HG02970 (cell line): ENCODE measurements around the gene LAMB1.

Experiments used
- ATAC-seq: cut with Tn5 transposase; IDR thresholded peaks from one replicate; pipeline ENCODE4 v1.9.1; 2021; ENCODE audit warnings: mild to moderate bottlenecking, moderate library complexity, moderate number of reproducible peaks; ENCODE audit not compliant: unreplicated experiment, low FRiP score

Gene LAMB1

GRCh38 chr7:107951896-107952295, 51.1 kb downstream of the LAMB1 start:
- ATAC-seq = no peak

- ATAC-seq = no peak
These were observed 51.7 kb downstream of the LAMB1 start for GRCh38 chr7:107951172-107951787.

- ATAC-seq = no peak
These were observed 53.5 kb downstream of the LAMB1 start for GRCh38 chr7:107949443-107949935.

GRCh38 chr7:107948645-107949442, 54.1 kb downstream of the LAMB1 start:
- ATAC-seq = no peak

GRCh38 chr7:107946881-107947280, 56.1 kb downstream of the LAMB1 start:
- ATAC-seq = no peak

DNA sequence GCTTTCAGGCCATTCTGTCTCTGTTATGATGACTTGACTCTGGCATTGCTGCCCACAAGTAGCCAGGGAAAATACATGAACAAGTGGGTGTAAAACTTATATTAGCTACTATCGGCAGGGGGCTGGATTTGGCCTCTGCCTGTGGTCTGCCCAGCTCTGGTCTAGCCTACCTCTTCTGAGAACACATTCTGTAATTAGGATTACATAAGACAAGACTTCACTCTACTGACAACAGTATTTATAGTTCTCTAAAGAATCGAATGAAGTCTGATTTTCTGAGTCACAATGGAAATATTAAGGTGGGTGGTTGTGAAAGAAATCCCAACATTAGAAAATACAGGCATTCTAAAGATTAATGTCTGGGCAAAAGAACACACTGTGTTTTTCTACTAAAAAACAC, 56.5 kb downstream of the LAMB1 start:
- no peak for ATAC-seq

DNA sequence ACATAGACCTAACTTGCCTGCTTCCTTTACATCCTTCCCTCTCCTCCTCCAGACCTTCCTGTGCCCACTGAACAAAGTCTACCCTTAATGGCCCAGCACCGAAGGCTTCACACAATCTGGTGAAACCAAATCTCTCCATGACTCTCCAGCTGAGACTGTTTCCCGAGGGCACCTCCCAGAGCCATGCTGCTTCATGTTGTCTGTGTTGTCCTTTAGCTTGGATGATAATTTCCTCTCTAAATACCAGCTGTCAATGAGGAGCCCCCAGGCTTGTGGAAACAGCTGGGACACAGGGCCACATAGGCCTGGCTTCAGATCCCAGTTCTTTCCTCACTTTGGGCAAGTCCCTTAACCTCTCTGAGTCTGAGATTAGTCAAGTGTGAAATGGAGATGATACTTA, 57.6 kb downstream of the LAMB1 start:
- no peak for ATAC-seq

DNA sequence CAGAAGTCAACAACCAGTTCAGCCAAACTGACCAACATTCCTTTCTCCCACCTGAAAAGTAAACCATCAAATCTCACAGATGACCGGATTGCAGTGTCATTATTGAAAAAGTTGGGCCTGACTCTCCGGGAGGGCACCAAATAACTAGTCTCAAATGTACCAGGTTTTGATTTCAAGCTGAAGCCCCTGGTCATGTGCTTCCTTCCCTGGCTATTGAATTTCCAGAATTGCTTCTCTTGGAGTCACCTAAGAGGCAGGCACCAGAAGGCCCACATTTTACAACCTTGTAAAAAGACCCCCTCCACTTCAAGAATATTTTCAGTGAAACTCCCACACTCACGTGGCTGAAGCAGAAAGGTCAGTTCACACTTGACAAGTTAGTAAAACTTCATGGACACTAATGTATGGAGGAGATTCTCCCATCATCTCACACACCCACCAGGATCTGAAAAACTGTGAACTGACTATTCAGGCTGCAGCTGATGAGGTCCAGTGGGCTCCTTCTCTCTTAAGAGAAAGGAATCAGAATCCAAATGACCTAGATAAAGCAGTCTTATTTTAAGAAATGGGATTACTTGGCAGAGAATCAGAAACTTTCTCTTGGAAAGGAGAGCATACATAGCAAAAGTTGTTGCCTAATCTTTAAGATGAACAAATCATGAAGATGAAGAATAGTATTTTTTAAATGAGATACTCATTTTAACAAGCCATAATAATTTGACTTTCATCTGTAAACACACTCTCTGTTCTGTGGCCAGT, 58.4 kb downstream of the LAMB1 start:
- ATAC-seq = no peak

DNA sequence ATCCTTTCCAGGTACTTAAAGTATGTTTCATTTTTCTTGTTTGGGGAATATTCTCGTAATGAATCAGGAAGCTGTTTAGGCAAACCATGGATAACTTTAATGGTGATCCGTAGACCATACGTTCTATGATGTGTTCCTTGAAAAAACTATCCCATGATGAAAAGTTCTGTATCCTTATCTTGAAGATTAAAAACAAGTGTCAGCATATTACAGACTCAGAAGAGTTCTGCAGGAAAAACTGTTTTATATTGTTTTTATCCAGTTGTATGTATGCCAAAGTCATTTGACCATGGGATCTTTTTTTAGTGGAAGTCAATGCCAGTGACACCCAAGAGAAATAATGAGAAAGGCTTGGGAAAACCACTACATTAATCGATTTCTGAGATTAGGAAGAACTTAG, 59.9 kb downstream of the LAMB1 start:
- ATAC-seq = no peak

- no peak for ATAC-seq
These were observed 62.0 kb downstream of the LAMB1 start for GRCh38 chr7:107940951-107941350.

DNA sequence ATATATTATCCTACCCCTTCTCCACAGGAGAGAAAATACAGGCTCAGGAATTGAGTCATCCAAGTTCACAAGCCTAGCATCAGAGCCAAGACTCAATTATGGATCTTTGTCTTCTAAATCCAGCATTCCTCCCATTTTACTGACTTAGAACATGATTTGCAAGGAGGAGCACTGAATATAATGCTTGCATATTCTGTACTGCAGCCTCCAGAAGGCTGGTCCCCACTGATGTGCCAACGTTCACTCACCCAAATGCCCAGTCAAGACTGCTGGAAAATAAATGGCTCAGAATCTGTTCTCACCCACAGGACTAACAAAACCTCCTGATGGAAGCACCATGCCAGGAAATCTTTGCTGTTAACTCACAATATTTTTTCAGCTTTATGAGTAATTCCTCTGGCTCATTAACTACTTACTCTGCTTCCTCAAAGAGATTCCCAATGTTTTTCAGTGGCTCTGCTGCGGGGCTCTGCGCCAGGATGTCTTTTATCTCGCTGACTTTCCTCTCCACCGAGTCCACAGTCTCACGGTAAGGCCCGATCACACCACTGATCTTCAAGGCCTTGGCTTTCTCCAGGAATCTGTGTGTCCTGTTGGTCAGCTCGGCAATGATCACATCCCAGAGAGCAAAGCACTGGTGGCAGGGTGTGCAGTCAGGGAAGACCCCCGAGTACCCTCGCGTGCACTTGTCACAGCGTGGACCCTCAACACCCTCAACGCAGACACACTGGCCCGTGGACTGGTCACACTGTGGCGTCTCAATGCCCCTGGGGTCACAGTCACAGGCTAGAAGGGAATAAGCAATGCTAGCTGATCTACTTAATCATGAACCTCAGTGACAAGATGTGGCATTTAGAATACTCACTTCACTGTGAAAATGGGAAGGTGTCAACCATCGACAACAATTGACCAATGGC, 63.1 kb downstream of the LAMB1 start:
- no peak for ATAC-seq

DNA sequence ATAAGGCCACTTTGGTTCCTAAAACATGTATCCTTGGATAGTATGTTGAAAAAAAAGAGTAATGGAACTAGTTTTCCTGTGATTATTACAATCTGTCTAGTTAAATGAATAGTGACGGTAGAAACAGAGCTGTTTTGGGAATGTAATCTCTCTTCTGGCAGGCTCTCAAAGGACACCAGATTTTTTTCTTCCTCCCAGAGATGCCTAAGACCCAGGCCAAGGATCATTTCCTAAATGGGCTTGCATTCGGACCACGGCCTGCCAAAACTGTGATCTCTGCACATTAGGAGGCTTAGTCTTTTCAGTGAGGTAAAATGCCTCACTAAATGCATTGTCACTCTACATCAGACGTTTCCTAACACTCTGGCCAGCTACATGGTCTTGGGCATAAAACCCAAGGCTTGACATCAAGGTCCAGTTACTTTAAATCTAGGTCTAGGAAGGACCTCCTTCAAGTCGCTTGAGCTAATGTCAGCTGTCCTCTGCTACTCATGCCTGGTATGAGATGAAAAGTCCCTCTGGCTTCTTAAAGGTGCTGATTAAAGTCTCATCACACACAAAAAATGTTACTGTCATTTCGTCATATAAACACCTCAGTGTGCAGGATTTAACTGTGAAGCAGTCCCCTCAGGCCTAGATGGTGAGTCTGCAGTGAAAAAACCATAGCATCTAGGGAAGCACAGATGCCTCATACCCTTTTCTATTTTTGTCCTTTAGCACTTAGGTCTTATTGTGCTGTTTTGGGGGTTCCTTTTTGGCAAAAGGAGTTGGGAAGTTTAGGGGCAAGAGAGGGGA, 64.3 kb downstream of the LAMB1 start:
- ATAC-seq = no peak

DNA sequence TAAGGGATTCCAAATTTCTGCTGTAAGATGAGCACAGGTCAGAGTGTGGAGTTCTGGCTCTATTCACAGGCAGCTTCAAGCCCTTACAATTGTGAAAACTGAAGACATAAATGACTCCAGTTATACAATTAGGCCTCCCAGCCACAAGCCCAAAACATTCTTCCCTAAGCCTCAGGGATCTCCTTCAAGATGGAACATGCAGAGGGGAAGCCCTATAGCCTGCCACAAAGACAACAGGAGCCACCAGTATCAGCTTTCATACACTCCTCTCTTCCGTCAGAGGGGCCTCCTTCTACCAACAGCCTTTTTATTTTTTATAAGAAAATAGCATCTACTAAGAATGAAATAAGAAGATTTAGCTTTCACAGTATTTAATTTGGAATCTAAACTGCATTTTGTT, 65.4 kb downstream of the LAMB1 start:
- no peak for ATAC-seq

GRCh38 chr7:107936312-107936711, 66.6 kb downstream of the LAMB1 start:
- ATAC-seq = no peak

- ATAC-seq = no peak
These were observed 67.8 kb downstream of the LAMB1 start for GRCh38 chr7:107934991-107935770.

DNA sequence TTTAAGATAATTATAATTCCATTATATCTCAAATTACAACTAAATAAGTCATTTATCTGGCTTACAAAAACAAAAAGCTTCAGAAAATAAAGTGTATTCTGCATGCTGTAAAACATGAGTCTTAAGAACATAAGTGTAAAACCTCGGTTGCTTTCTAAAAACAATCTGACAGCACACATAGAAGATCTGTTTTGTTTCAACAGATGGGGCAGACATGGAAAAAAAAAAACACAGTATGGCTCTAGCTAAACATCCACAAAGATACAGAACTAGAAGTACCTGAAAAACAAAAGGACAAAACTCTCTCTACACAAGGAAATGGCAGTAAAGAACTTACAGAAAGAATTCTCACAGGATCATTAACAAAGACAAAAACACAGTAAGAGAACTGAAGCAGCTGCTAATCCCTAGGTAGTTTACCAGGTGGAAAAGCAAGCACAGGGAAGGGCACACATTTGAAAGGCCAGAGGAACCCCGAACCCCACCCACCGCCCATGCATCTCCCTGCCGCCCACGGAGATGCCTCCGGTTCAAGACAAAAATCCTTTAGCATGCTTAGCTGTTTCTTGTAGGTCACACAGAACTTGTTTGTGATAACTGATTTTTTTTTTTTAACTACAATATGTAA, 69.5 kb downstream of the LAMB1 start:
- no peak for ATAC-seq

DNA sequence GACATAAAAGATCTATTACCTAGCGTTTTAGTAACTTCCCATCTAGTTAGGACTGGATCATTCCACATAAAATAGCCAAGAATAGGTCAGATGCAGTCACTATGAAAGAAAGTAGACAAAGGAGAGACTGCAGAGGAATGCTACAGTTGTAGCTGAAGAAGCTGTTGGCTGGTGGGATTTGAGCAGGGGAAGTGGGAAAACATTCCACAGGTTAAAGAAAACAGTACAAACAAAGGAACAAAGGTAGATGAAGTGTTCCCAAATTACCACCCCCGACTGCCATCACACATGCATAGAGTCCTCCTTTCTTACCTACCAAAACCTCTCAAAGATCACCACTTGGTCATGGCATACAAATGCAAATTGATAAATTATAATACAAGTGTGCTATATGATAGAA, 70.2 kb downstream of the LAMB1 start:
- ATAC-seq = no peak
